Liver (tissue), 9 donors: ENCODE measurements around the gene CRYBG2. TPM values are rescaled to one million over a fixed set of nuclear protein-coding genes. Genes with fewer than 3 reads are reported as not detected.

Source experiments
- DNase-seq: peaks from one replicate; pipeline ENCODE4 v3.0.0-alpha.2; 2017; ENCODE audit warnings: low spot score
- H3K27ac ChIP-seq, 2 donors: one replicate each; pipeline ENCODE4 v1.7.0; 2013; ENCODE audit warnings: inconsistent platforms in 2 of 2, low read length in 2 of 2, control low read depth in 1 of 2, low read depth in 1 of 2, mild to moderate bottlenecking in 1 of 2
- H3K27me3 ChIP-seq, 4 donors: one replicate each; pipeline versions ENCODE4 v1.6.1 to v1.7.0; 2013; ENCODE audit warnings: low read length in 3 of 4, inconsistent platforms in 1 of 4, mild to moderate bottlenecking in 1 of 4, moderate library complexity in 1 of 4; ENCODE audit not compliant: control insufficient read depth in 4 of 4, insufficient read depth in 4 of 4
- H3K36me3 ChIP-seq, 4 donors: one replicate each; pipeline versions ENCODE4 v1.6.1 to v1.7.0; 2013; ENCODE audit warnings: low read length in 3 of 4, mild to moderate bottlenecking in 3 of 4, low read depth in 1 of 4, moderate library complexity in 1 of 4; ENCODE audit not compliant: control insufficient read depth in 4 of 4, insufficient read depth in 3 of 4
- H3K4me1 ChIP-seq, 4 donors: one replicate each; pipeline versions ENCODE4 v1.6.1 to v1.7.0; 2013; ENCODE audit warnings: low read length in 3 of 4, mild to moderate bottlenecking in 3 of 4, moderate library complexity in 1 of 4; ENCODE audit not compliant: control insufficient read depth in 4 of 4, insufficient read depth in 4 of 4
- H3K4me3 ChIP-seq, 3 donors: one replicate each; pipeline versions ENCODE4 v1.6.1 to v1.7.0; 2013; ENCODE audit warnings: low read length in 3 of 3, control low read depth in 1 of 3, low read depth in 1 of 3, mild to moderate bottlenecking in 1 of 3
- H3K9ac ChIP-seq, 2 donors: one replicate each; pipeline ENCODE4 v1.7.0; 2013; ENCODE audit warnings: low read length in 2 of 2, mild to moderate bottlenecking in 2 of 2, moderate library complexity in 2 of 2, control low read depth in 1 of 2, low read depth in 1 of 2
- H3K9me3 ChIP-seq, 4 donors: one replicate each; pipeline versions ENCODE4 v1.6.1 to v1.7.0; 2013; ENCODE audit warnings: low read length in 3 of 4; ENCODE audit not compliant: control insufficient read depth in 4 of 4
- ATF3 ChIP-seq: IDR thresholded peaks from 2 replicates; pipeline ENCODE4 v1.6.1; 2016; ENCODE audit warnings: antibody characterized with exemption
- CTCF ChIP-seq: fragments of 150-350 bp; IDR thresholded peaks from 2 replicates; pipeline ENCODE4 v1.5.1; 2017; ENCODE audit warnings: improper control_type of control experiment, low read depth, low read length; ENCODE audit not compliant: missing input control
- EGR1 ChIP-seq, 2 donors: IDR thresholded peaks; 2 replicates each; pipeline ENCODE4 v1.6.1; 2016 to 2018; ENCODE audit warnings: antibody characterized with exemption in 2 of 2, low read depth in 2 of 2
- FOXA1 ChIP-seq: IDR thresholded peaks from 2 replicates; pipeline ENCODE4 v1.6.1; 2016; ENCODE audit warnings: antibody characterized with exemption
- FOXA2 ChIP-seq: IDR thresholded peaks from 2 replicates; pipeline ENCODE4 v1.6.1; 2016; ENCODE audit warnings: antibody characterized with exemption
- GABPA ChIP-seq, 2 donors: IDR thresholded peaks in 1 of 2; conservative IDR thresholded peaks in 1 of 2; 2 replicates each; pipeline ENCODE4 v1.6.1; 2016; ENCODE audit warnings: antibody characterized with exemption in 2 of 2, mild to moderate bottlenecking in 1 of 2, moderate library complexity in 1 of 2
- HNF4A ChIP-seq, 2 donors: conservative IDR thresholded peaks; 2 replicates each; pipeline ENCODE4 v1.6.1; 2016; ENCODE audit warnings: antibody characterized with exemption in 2 of 2, mild to moderate bottlenecking in 2 of 2
- HNF4G ChIP-seq: IDR thresholded peaks from 2 replicates; pipeline ENCODE4 v1.6.1; 2016; ENCODE audit warnings: antibody characterized with exemption
- JUND ChIP-seq, 2 donors: IDR thresholded peaks; 2 replicates each; pipeline ENCODE4 v1.6.1; 2016; ENCODE audit warnings: antibody characterized with exemption in 2 of 2
- MAX ChIP-seq: IDR thresholded peaks from 2 replicates; pipeline ENCODE4 v1.6.1; 2016; ENCODE audit warnings: antibody characterized with exemption
- NR2F2 ChIP-seq: IDR thresholded peaks from 2 replicates; pipeline ENCODE4 v1.6.1; 2016; ENCODE audit warnings: antibody characterized with exemption
- RAD21 ChIP-seq, 2 donors: IDR thresholded peaks; 2 replicates each; pipeline ENCODE4 v1.6.1; 2016; ENCODE audit warnings: antibody characterized with exemption in 2 of 2, mild to moderate bottlenecking in 2 of 2
- REST ChIP-seq: IDR thresholded peaks from 2 replicates; pipeline ENCODE4 v1.6.1; 2016; ENCODE audit warnings: antibody characterized with exemption, mild to moderate bottlenecking
- RXRA ChIP-seq, 2 donors: IDR thresholded peaks; 2 replicates each; pipeline ENCODE4 v1.6.1; 2017 to 2018; ENCODE audit warnings: antibody characterized with exemption in 2 of 2, mild to moderate bottlenecking in 1 of 2
- SP1 ChIP-seq: IDR thresholded peaks from 2 replicates; pipeline ENCODE4 v1.6.1; 2018; ENCODE audit warnings: antibody characterized with exemption, mild to moderate bottlenecking
- TAF1 ChIP-seq: conservative IDR thresholded peaks from 2 replicates; pipeline ENCODE4 v1.6.1; 2016; ENCODE audit warnings: antibody characterized with exemption, mild to moderate bottlenecking
- YY1 ChIP-seq: IDR thresholded peaks from 2 replicates; pipeline ENCODE4 v1.6.1; 2016; ENCODE audit warnings: antibody characterized with exemption, mild to moderate bottlenecking
- ZBTB33 ChIP-seq: IDR thresholded peaks from 2 replicates; pipeline ENCODE4 v1.6.1; 2016; ENCODE audit warnings: antibody characterized with exemption
- WGBS: extraction: QIAGEN DNeasy Blood & Tissue Kit; methylation state at CpG from one replicate; pipeline ENCODE4 v1.1.7; 2013; 5-methylcytosine and 5-hydroxymethylcytosine counted together
- polyA plus RNA-seq, 2 donors: library from polyadenylated mRNA; stranded (reverse) in 1 of 2; unstranded in 1 of 2; fragments of 200-250 nt in 1 of 2; fragments of >200 nt in 1 of 2; fragmentation: Nextera tagmentation in 1 of 2; extraction: Ambion mirVana in 1 of 2; gene quantifications; one replicate each; pipeline versions ENCODE4 v1.2.1 to v1.2.3, GENCODE V29; 2013 to 2015
- total RNA-seq, 2 donors: library from RNA; depleted of rRNA; stranded (reverse); fragments of >200 nt; gene quantifications; one replicate each; pipeline ENCODE4 v1.2.3, GENCODE V29; 2014
- donor health status: healthy.
- donor health status: healthy.
- donor health status: healthy.
- donor health status: healthy.
- donor health status: healthy.

CRYBG2 gene
- total and polyA plus RNA-seq, 4 donors = under 0.01 to 0.12 (median under 0.01) TPM; not detected in 1

GRCh38 chr1:26291433-26291832 is 62.5 kb downstream of the CRYBG2 start:
- WGBS = 97% methylated on average over 3 of the region's 3 CpGs
- H3K9me3 ChIP-seq = no peaks in the 10 kb centered on the region
- no peaks in the 10 kb centered on the region for H3K36me3 ChIP-seq
- H3K4me1 ChIP-seq = peaks cover 0 to 3% (median 0%) of the 10 kb centered on the region in 4 donors
- no peak for TF ChIP-seq GABPA (IDR thresholded peaks at IDR 0.05 in 1 of 2, conservative IDR thresholded peaks at IDR 0.05 in 1 of 2)
- TF ChIP-seq JUND (IDR thresholded peaks at IDR 0.05) = no peak
- TF ChIP-seq ATF3 = no peak
- no peak for TF ChIP-seq REST
- TF ChIP-seq MAX = no peak
- TF ChIP-seq FOXA2 = no peak
- TF ChIP-seq FOXA1 = no peak
- no peak for TF ChIP-seq ZBTB33
- no peak for TF ChIP-seq CTCF
- TF ChIP-seq HNF4A (conservative IDR thresholded peaks at IDR 0.05) = no peak
- TF ChIP-seq SP1 = no peak
- no peak for TF ChIP-seq HNF4G
- TF ChIP-seq EGR1 (IDR thresholded peaks at IDR 0.05; ENCODE audit: low read depth in 2 of 2) = no peak
- no peak for TF ChIP-seq RAD21 (IDR thresholded peaks at IDR 0.05)
- no peak for TF ChIP-seq YY1
- no peak for TF ChIP-seq TAF1
- TF ChIP-seq RXRA (IDR thresholded peaks at IDR 0.05) = no peak
- no peak for TF ChIP-seq NR2F2
- no peak overlapping the region for H3K4me3 ChIP-seq
- no peak for DNase-seq
- no peak overlapping the region for H3K9ac ChIP-seq
- no peak overlapping the region for H3K27ac ChIP-seq
- no peaks in the 10 kb centered on the region for H3K27me3 ChIP-seq
